GM21619 (cell line): Measurements from ENCODE around the gene POU2F3.

Experiments used
- ATAC-seq: cut with Tn5 transposase; IDR thresholded peaks from one replicate; pipeline ENCODE4 v1.9.1; 2021; ENCODE audit not compliant: unreplicated experiment

Gene POU2F3

DNA sequence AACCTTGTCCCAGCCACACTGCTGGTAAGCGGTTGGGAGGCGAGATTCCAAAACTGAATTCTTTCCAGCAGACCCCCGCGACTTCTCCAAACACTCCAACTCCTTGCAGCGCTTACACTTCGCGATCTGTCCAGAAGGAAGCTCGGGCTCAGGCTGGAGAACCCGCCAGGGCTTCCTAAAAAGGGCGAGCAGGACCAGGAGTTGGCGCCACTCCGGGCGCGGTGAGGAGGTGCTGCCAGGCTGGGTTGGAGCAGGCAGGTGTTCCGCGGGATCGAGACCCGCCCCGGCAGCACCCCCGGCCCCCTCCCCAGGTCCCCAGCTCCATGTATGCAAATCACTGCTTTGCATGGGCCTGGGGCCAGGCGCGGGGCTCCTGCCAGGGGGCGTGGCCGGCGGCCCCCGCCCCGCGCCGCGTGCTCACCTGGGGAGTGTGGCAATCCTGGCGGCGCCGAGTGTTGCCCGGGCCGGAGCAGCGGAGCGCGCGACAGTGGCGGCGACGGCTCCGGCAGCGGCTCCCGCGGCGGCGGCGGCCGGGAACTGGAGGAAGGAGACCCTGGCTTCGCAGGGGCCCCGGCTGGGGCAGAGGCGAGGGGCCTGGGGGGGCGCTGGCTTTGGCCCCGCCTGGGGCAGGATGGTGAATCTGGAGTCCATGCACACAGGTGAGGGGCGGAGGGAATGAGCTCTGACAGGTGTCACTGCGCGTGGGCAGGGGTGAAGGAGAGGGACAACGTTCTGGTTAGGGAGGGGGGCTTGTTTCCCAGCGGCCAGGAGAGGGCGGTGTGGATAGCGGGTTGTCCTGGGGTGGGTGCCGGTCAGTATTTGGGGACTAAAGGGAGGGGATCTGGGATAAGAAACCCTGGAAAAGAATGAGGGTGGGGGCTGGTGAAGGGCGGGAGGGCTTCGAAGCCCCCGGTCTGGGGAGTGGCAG lies at the start of gene POU2F3:
Gene POU2F3 (plus strand): TSS at position 428 of the 928 bp plus-strand sequence. CDS start 204 bp downstream, at position 632.
- no peak for ATAC-seq

DNA sequence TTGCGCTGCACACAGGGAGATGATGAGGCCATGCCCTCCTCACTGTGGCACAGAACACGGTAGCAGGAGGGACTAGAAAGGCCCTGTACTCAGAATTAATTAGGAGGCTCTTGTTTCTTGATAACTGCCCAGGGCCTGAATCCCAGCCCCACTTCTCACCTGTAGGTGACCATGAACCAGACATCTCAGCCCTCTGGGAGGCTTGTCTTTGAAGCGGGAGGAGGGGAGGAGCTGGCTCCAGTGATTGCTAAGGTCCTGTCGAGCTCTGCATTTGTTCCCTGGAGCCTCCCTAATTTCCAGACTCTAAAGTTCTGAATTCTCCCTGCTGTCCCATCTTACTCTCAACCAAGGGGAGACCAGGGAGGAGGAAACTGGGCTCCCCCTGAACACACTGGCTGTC lies 48.9 kb upstream of the POU2F3 start:
- no peak for ATAC-seq

DNA sequence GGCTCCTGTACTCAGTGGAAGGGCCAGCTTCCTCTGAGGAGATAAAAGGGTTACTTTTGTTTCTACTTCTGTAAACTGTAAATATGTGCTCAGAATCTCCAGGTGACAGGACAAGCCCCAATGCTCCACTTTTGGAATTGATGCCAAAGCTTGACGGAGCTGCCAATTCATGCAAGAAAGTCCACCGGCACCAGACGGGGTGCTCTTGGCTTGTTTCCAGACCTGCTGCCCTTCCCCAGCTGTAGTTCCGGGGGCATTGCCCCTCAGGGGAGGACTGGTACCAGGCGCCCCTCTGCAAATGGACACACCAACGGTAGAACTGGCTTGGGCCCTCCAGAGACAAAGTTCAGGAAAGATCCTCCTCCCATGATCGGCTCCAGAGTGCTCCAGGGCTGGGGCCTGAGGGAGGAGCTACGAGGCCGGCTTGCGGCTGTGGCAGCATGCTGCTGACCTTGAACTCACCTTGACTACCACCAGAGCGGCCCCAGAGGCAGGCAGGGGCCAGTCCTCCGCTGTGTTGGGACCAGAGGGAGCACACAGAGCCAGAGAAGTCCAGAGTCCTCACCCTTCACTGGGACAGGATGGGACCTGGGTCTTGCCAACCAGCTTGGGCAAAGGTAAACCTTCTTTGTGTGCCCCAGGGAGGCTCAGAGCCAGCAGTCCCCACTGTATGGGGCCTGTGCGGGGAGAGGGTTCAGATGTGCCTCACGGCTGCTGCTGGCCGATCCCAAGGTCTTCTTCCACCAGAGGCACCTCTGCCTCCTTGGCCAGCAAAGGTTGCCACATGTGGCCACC lies 46.9 kb upstream of the POU2F3 start:
- no peak for ATAC-seq

DNA sequence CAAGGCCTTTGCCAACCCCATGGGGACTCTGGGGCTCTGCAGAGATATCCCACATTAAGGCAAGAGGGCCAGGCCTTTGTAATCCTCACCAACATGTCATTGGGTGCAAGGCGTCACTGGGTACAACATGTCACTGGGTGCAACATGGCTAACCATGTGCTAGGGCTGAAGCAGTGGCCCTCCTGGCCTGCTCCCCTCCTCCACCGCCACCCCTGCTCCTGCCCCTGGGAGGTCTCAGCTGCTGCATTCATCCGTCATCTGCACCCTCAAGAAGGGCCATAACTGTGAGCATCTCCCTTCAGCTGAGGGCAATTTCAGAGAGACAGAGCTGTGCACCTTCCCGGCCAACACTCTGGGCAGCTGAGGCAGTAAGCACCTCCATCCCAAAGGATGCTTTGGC lies 45.8 kb upstream of the POU2F3 start:
- ATAC-seq: no peak

GRCh38 chr11:120195601-120196320 lies 44.2 kb upstream of the POU2F3 start:
- ATAC-seq: no peak

- ATAC-seq: no peak
Observed at GRCh38 chr11:120196826-120197225, 43.1 kb upstream of the POU2F3 start.

GRCh38 chr11:120197251-120197891 lies 42.6 kb upstream of the POU2F3 start:
- no peak for ATAC-seq

GRCh38 chr11:120197977-120198376 lies 42.0 kb upstream of the POU2F3 start:
- no peak for ATAC-seq

- no peak for ATAC-seq
Observed at GRCh38 chr11:120198403-120198786, 41.5 kb upstream of the POU2F3 start.

GRCh38 chr11:120198787-120199469 lies 41.0 kb upstream of the POU2F3 start:
- no peak for ATAC-seq

- ATAC-seq: no peak
Observed at GRCh38 chr11:120199613-120200012, 40.3 kb upstream of the POU2F3 start.

GRCh38 chr11:120200677-120201076 lies 39.3 kb upstream of the POU2F3 start:
- no peak for ATAC-seq

DNA sequence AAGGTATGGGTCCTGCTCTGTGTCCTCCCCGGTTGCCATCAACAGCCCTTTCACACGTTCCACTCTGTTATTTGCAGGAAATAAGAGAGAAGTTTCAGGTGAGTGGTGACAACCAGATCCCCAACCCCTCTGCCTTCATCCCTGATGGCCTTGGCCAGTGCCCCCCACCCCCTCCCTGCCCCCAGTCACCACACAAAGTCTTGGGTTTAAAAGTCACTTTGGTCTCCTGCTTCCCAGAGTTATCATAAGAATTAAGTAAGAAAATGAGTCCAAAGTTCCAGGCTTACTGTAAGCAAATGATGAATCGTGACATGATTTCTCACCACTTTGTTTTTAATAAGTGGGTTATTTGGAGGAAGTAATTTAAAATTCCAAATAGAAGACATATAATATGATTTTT lies 38.3 kb upstream of the POU2F3 start:
- ATAC-seq: no peak

GRCh38 chr11:120203626-120204025 lies 36.3 kb upstream of the POU2F3 start:
- ATAC-seq: no peak

DNA sequence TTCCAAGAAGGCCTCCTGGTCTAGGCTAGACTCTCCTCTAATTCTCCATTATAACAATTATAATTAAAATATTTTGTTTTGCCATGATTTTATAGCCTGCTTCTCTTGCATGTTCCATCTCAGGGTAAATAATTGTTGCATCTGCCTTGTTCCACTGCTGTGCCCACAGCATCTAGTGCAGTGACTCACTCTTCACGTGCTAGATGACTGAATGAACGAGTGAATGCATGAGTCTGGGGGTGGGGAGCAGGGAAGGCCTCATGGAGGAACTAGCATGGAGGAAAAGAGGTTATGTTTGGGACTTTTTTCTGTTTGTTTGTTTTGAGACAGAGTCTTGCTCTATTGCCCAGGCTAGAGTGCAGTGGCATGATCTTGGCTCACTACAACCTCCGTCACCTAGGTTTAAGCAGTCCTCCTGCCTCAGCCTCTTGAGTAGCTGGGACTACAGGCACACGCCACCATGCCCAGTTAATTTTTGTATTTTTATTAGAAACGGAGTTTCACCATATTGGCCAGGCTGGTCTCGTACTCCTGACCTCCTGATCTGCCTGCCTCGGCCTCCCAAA lies 34.3 kb upstream of the POU2F3 start:
- no peak for ATAC-seq

GRCh38 chr11:120207512-120207911 lies 32.4 kb upstream of the POU2F3 start:
- no peak for ATAC-seq

DNA sequence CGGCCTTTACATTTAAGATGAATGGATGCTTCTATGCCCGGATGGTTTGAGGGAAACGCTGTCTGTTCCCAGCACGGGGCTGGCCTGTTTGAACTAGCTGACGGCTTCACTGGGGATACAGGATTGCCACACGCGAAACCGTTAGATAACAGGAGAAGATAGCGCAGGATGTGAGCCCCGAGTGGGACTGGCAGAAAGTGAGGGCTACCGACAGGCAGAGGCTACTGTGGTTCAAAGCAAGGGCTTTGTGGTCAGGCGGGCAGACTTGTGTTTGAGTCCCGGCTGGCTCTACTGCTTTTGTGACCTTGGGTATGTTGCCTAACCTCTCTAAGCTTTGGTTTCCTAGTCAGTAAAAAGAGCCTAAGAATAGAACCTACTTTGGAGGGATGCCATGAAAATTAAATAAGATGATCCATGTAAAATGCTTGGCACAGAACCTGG lies 31.9 kb upstream of the POU2F3 start:
- ATAC-seq: no peak

GRCh38 chr11:120208777-120209176 lies 31.2 kb upstream of the POU2F3 start:
- no peak for ATAC-seq

GRCh38 chr11:120209746-120210625 lies 30.0 kb upstream of the POU2F3 start:
- no peak for ATAC-seq
